Measurements from ENCODE around the gene CD53. TPM values are rescaled to one million over a fixed set of nuclear protein-coding genes. Genes with fewer than 3 reads are reported as not detected.
"Not testable (repeated sequence)": the region's sequence is repeated elsewhere in the genome, so short reads cannot be mapped to it uniquely, and the experiment has no call there.

CD53 gene
- total RNA-seq, 1 experiment from 2014 or later = 0.08 TPM

- Histone ChIP-seq H3K4me3 (no peak overlapping the region), H3K4me1 (no peaks in the 10 kb centered on the region)
Measured at GRCh38 chr1:110916669-110917306, 43.8 kb downstream of the CD53 start.

GRCh38 chr1:110918016-110918415 is 45.1 kb downstream of the CD53 start:
- no peaks in the 10 kb centered on the region for H3K9me3 ChIP-seq (replicated peaks)
- no peaks in the 10 kb centered on the region for H3K36me3 ChIP-seq
- no peaks in the 10 kb centered on the region; the same call in 1 of the 2 replicates for H3K27me3 ChIP-seq
- H3K27ac ChIP-seq = no peak overlapping the region
- no peak overlapping the region for H3K4me3 ChIP-seq
- H3K4me1 ChIP-seq = no peaks in the 10 kb centered on the region
- no peak for DNase-seq

More at GRCh38 chr1:110916669-110917306, 43.8 kb downstream of the CD53 start:
- H3K27me3 ChIP-seq = no peaks in the 10 kb centered on the region; the same call in 1 of the 2 replicates
- H3K36me3 ChIP-seq = no peaks in the 10 kb centered on the region
- no peaks in the 10 kb centered on the region for H3K9me3 ChIP-seq (replicated peaks)
- DNase-seq = peak in 1 of 2 experiments; percentile 3
- H3K27ac ChIP-seq = no peak overlapping the region

DNA sequence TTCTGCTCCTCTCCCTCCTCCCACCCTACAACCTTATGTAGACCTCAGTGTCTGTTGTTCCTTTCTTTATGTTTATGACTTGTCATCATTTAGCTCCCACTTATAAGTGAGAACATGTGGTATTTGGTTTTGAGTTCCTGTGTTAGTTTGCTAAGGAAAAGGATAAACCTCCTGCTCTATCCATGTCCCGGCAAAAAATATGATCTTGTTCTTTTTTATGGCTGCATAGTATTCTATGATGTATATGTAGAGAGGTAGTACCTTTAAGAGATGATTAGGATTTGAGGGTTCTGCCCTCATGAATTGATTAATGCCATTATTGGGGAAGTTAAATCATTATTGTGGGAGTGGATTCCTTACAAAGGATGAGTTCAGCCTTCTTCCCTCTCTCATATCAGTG is 49.0 kb downstream of the CD53 start:
- no peak overlapping the region for H3K27ac ChIP-seq
- no peak for DNase-seq
- H3K4me1 ChIP-seq = no peaks in the 10 kb centered on the region
- H3K27me3 ChIP-seq = no peaks in the 10 kb centered on the region
- H3K9me3 ChIP-seq (replicated peaks) = no peaks in the 10 kb centered on the region
- H3K36me3 ChIP-seq = no peaks in the 10 kb centered on the region
- H3K4me3 ChIP-seq = no peak overlapping the region

DNA sequence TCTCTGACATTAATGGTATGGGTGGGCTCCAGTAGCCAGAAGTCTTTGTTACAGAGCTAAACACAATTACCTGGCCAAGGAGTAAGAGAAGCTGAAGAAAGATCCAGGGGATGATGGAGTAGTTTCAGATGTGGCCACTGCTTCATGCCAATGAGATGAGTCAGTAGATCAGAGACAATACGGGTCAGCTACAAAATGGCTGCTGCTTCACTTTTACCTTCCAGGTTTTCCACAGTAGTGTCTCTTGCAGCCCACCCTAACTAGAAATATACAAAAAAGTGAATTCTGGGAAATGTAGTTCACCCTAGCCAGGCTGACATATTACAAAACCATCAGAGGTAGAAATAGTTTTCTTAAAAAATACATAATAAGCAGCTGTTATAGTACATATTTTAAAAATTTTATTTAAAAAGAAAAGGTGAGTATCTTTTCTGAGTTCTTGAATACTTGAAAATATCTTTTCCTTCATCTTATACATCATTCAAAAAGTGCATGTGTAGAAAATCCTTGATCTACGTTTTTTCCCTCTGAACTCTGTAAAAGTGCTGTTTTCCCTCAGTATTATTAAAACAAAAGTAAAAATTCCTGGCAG is 54.6 kb downstream of the CD53 start:
- DNase-seq = peak in 1 of 2 experiments; percentile 3
- Histone ChIP-seq H3K4me1 (no peaks in the 10 kb centered on the region), H3K27ac (no peak overlapping the region), H3K4me3 (no peak overlapping the region), H3K9me3 (replicated peaks) (no peaks in the 10 kb centered on the region), H3K27me3 (no peaks in the 10 kb centered on the region), H3K36me3 (no peaks in the 10 kb centered on the region)

- no peak overlapping the region for H3K27ac ChIP-seq
- DNase-seq = no peak
- no peak overlapping the region for H3K4me3 ChIP-seq
- no peaks in the 10 kb centered on the region for H3K36me3 ChIP-seq
- H3K27me3 ChIP-seq = no peaks in the 10 kb centered on the region
- no peaks in the 10 kb centered on the region for H3K4me1 ChIP-seq
- no peaks in the 10 kb centered on the region for H3K9me3 ChIP-seq (replicated peaks)
Measured at GRCh38 chr1:110928191-110928590, 55.2 kb downstream of the CD53 start.

GRCh38 chr1:110928904-110929303 is 56.0 kb downstream of the CD53 start:
- H3K27ac ChIP-seq = no peak overlapping the region
- no peak overlapping the region for H3K4me3 ChIP-seq
- H3K9me3 ChIP-seq (replicated peaks) = no peaks in the 10 kb centered on the region
- no peaks in the 10 kb centered on the region for H3K27me3 ChIP-seq
- no peaks in the 10 kb centered on the region for H3K4me1 ChIP-seq
- H3K36me3 ChIP-seq = no peaks in the 10 kb centered on the region
- DNase-seq = no peak

- DNase-seq; H3K27me3 ChIP-seq; H3K36me3 ChIP-seq; H3K9me3 ChIP-seq (replicated peaks); H3K4me1 ChIP-seq; H3K4me3 ChIP-seq; H3K27ac ChIP-seq: not testable (repeated sequence)
Measured at GRCh38 chr1:110931097-110931496, 58.1 kb downstream of the CD53 start.

GRCh38 chr1:110936567-110936966 is 63.6 kb downstream of the CD53 start:
- H3K27me3 ChIP-seq = no peaks in the 10 kb centered on the region
- no peak overlapping the region for H3K27ac ChIP-seq
- H3K9me3 ChIP-seq (replicated peaks) = no peaks in the 10 kb centered on the region
- no peak overlapping the region for H3K4me3 ChIP-seq
- H3K36me3 ChIP-seq = no peaks in the 10 kb centered on the region
- DNase-seq = no peak
- no peaks in the 10 kb centered on the region for H3K4me1 ChIP-seq

DNA sequence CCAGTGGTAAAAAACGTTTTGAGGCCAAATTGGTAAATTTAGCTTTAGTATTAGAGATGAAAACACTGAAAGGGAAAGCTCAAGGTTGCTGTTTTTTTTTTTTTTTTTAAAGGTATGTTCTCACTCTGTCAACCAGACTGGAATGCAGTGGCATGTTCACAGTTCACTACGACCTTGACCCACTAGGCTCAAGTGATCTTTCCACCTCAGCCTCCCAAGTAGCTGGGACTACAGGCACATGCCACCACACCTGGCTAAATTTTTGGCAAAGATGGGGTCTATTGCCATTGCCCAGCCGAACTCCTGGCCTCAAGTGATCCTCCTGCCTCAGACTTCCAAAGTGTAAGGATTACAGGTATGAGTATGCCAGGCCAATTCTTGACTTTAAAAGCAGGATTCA is 71.9 kb downstream of the CD53 start:
- Histone ChIP-seq H3K9me3 (replicated peaks) (no peaks in the 10 kb centered on the region), H3K27ac (no peak overlapping the region), H3K27me3 (no peaks in the 10 kb centered on the region), H3K36me3 (peaks cover 30% of the 10 kb centered on the region), H3K4me3 (no peak overlapping the region), H3K4me1 (no peaks in the 10 kb centered on the region)
- no peak for DNase-seq

DNA sequence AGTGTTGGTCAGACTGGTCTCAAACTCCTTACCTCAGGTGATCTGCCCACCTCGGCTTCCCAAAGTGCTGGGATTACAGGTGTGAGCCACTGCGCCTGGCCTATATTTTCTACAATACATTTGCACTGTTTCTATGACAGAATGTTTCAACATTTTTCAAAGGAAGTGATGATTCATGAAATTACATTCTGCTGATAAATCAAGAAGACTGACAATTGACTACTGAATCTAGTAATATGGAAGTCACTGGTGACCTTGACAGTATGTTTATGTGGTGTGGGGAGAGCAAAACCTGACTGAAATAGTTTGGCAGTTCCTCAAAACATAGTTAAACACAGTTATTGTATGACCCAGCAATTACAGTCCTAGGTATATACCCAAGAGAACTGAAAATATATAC is 72.7 kb downstream of the CD53 start:
- Histone ChIP-seq H3K27ac (no peak overlapping the region), H3K27me3 (no peaks in the 10 kb centered on the region), H3K4me3 (no peak overlapping the region), H3K4me1 (no peaks in the 10 kb centered on the region), H3K36me3 (peaks cover 33% of the 10 kb centered on the region), H3K9me3 (replicated peaks) (no peaks in the 10 kb centered on the region)
- DNase-seq = no peak

DNA sequence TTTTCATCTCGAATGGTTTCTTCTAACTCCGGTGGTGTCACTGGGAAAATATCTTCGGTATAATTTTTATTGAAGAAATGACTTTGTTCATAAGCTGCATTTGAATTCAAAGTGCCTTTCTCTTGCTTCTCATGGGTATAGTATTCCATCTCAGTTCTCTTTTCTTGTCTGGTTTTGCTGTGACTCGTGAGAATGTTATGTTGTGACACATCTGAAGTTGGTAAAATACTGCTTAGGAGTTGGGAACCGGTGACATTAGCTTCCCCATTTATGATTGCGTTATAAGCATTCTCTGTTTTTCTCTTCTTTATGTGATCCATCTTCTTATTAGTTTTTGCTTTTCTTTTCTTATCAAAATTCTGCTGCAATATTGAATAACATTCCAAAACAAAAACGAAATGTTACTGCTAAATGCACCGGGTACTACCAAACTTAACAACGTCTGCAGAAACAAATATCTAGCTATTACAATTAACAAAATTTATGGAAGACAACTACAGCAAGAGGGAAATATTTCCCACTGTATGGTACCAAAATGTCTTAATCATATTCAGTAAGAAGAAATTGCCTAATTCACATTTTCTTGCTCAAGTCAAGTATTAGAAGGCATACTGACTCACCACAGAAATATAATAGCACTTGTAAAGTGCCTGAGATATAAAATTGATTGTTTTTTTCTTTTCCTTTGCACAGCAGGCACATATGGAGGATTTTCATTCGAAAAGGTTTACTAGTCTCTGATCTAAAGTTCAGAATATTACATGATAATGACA is 75.3 kb downstream of the CD53 start:
- Histone ChIP-seq H3K27ac (no peak overlapping the region), H3K4me3 (no peak overlapping the region), H3K4me1 (no peaks in the 10 kb centered on the region), H3K27me3 (no peaks in the 10 kb centered on the region), H3K36me3 (peaks cover 58% of the 10 kb centered on the region), H3K9me3 (replicated peaks) (no peaks in the 10 kb centered on the region)
- no peak for DNase-seq

Other genes with a start within 250 kb of the CD53 start
- not detected in 2 replicates for gene KCNA3, start 198.2 kb upstream of the CD53 start, total RNA-seq (2014; rRNA removed; shearing (Covaris generic))
- gene LRIF1, start 90.8 kb downstream of the CD53 start, total RNA-seq (2014; rRNA removed; shearing (Covaris generic)) = 41.0 and 45.3 TPM in 2 replicates

All from SJCRH30 (cell line).